ENCODE measurements around the gene ZNF317.

Gene ZNF317

DNA sequence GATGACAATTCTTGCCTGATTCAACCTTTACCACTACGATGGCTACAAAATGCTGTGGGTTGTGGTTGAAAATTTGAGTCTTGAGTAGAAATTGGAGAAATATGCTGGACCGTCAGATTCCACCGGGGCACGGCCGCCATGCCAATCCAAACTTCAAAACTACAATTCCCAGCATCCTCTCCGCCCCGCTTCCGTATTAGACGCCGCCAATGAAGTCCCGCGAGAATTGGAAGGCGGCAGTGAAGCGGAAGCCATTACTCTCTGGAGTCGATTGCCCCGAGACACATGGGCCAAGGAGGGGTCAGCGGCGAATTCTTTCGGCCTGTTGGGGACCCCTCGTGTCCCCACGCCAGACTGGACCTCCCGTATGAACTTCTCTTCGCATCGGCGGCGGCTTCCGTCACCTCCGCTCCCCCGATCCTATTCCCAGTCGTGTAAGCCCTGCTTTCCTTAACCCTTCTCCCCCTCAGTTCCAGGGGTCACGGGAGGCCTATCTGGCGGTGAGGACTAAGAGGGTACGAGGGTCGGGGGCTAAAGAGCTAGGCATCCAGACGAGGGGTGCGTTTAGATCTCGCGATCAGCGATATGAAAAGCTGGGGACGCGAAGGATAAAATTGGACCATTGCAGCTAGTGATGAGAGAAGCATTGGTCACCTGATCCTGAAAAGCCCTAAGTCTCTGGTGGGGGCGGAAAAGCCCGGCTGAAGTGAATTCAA lies at the start of gene ZNF317:
Gene ZNF317 (plus strand): TSS at position 239 of the 716 bp plus-strand sequence. CDS start 15,620 bp downstream, outside the sequence.
- DNase-seq = peak; percentile 83

DNA sequence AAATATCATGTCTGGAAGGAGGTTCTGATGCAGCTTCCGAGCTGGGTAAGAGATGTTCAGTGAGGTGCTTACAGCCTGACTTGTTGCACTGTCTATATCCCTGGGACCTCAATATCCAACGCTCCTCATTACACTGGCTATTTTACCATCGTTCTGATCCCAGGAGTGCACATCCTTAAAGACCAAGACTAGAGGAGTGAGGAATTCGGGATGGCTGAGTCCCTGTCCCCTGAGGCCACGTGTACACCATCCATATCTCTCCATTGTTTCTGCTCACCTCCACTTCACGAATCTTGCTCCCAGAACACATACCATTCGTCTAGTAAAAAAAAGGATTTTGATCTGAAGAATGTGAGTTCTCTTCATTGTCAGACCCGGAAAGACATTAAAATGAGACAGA lies 32.8 kb upstream of the ZNF317 start, which contains the start of gene OR7G2:
Gene OR7G2 (minus strand): TSS at position 101 of the 400 bp plus-strand sequence. CDS start 4,232 bp downstream, outside the sequence.
- DNase-seq = no peak

DNA sequence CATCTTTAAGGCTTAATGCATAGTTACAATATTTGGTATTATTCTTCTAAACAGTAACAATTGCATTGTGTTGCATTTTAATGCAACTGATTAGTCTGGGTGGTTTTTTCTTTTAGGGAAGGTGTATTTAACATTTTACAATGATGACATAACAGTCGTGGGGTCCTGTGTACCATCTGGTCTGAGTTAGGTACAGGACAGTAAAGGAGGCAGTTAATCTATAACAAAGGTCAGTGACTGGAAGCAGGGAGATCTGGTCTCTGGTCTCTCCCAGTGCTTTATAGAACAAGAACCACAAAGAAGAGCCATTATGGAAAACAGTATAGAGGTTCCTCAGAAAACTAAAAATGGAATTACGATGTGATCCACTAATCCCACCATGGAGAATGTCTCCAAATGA lies 30.2 kb upstream of the ZNF317 start:
- no peak for DNase-seq

GRCh38 chr19:9115307-9115813 lies 24.8 kb upstream of the ZNF317 start, which contains the start of gene OR7G1:
OR7G1 (minus strand) TSS chr19:9115763; CDS start chr19:9115763, 0 bp downstream.
- DNase-seq = no peak

DNA sequence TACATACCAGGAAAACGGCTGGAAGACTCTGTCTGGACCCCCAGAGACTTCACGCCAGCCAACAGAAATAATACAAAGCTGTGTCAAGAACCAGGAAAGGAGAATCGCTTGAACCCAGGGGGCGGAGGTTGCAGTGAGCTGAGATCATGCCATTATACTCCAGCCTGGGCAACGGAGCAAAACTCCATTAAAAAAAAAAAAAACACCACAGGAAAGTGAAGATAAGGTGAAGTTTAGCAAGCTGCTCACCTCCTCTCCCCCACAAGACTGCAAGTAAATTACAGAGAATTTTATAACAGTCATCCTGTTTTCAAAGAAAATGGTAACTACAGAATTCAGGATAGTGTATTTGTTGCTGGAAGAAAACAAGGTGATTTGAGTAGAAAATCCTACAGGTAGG lies 23.6 kb upstream of the ZNF317 start:
- DNase-seq = no peak

DNA sequence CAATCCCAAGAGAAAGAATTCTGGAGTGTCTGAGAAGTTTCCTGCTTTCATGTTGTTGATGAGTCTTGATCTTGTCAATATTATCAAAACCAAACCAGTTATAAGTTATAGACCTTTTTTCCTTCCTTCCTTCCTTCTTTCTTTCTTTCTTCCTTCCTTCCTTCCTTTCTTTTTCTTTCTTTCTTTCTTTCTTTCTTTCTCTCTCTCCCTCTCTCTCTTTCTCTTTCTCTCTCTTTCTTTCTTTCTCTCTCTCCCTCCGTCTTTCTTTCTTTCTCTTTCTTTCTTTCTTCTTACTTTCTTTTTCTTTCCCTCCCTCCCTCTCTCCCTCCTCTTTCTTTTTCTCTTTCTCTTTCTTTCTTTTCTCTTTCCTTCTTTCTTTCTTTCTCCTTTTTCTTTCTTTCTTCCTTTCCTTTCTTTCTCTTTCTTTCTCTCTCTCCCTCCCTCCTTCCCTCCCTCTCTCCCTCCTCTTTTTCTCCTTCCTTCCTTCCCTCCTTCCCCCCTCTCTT lies 13.2 kb upstream of the ZNF317 start, which contains the start of gene OR7G3:
Gene OR7G3 (minus strand): TSS at position 51 of the 506 bp plus-strand sequence. CDS start 0 bp downstream, at position 51.
- DNase-seq = no peak

DNA sequence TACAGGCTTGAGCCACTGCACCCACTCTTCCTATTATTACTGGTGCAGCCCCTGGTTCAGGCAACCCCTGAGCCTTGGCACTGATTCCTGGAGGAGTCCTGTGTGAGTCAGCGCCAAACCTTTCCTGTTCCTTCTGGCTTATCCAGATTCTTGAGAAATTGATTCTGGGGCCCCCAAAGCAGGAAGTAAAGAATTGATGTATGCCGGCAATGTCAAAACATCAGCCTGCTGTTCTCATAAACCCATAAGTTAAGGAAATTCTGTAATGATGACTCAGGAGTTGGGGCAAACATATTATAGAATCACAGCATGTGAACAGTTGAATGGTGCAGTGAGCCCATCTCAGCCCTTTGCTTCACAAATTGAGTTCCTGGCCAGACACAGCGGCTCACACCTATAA lies 12.0 kb upstream of the ZNF317 start:
- DNase-seq = no peak

DNA sequence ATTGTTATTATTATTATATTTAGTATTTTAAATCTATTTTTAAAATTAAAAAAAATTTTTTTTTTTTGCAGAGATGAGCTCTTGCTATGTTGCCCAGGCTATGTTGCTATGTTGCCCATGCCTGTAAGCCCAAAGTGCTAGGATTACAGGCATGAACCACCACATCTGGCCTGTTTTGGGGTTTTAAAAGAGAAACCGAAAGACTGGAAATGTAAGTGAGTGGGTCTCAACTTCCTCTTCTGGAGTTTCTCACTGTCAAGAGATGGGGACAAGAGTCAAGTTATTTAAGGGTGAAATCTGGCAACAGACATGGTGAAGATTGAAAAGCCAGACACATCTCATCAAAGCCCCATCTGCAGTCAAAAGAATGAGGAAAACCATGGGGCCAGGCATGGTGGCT lies 9.2 kb upstream of the ZNF317 start:
- DNase-seq = no peak

DNA sequence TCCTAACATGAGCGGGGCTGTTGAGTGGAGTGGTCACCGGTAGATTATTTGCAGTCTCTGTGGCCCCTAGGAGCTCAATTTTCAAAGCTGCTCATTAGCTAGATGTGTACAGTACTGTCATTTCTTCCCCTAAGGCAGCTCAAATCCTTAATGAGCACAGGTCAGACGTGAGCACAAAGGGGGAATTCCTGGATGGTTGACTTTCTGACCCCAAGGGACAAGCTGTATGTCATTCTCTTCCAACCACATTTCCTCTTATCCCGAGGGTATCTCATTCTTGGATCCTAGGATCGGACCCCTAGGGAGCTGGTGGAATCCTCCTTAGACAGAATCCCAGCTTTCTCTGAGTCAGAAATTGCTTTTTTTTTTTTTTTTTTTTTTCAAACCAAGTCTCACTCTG lies 7.8 kb upstream of the ZNF317 start:
- DNase-seq = no peak

GRCh38 chr19:9139609-9140158 lies 513 bp upstream of the ZNF317 start:
- DNase-seq = no peak

- no peak for DNase-seq
Observed at GRCh38 chr19:9144920-9145319, 4.7 kb downstream of the ZNF317 start.

DNA sequence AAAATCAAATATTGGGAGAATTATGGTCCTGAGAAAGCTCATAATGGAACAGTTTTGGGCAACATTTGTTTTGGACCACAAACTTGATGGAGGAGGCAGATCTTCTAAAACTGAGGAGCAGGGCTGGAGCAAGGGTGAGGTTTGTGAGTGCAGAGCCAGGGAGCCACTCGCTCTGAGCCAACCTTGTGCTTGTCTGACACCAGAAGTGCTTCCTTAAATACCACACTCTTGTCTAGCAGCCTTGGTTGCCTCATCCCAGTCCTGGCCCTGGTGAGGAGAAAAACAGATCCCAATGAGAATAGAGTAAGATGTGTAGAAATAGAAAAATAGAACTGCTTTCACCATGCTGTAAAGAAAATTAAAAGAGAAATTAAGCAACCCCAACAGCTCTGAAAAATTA lies 6.7 kb downstream of the ZNF317 start:
- no peak for DNase-seq

- DNase-seq = no peak
Observed at GRCh38 chr19:9148697-9149096, 8.5 kb downstream of the ZNF317 start.

- no peak for DNase-seq
Observed at GRCh38 chr19:9149997-9150396, 9.8 kb downstream of the ZNF317 start.

DNA sequence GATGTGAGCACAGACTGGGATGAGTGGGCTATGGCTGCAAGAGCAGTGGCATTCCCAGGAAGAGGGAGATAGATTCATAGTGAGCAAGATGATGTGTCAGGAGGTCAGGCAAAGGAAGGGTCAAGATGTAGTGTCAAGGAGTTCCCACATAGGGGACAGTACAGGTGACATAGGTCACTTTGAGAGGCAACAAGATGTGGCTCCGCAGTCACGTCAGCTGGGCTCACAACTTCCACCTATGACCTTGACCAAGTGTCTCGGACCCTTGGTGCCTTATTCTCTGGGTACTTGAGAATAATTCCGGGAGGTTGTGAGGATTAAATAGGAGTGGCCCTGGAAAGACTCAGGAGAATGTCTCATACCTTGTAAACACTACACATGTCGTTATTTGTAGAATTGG lies 10.5 kb downstream of the ZNF317 start:
- no peak for DNase-seq

- no peak for DNase-seq
Observed at GRCh38 chr19:9151367-9151766, 11.2 kb downstream of the ZNF317 start.

DNA sequence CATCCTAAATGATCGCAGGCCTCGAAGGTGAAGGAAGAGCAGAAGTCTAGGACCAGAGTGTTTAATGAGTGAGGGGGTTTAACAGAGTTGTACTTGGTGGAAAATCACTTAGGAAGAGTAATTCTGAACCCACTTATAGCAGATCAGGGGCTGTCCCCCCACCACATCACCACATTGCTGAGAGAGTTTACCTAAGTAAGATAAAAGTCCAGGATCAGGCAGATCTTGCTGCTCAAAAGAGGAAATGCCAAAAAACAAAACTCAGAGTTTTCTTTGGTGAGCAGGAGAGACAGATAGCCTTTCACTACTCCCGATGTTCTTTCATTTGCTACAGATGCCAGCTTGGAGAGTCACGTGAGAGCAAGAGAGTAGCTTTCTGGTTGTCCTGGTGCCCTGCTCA lies 15.4 kb downstream of the ZNF317 start:
- DNase-seq = no peak

DNA sequence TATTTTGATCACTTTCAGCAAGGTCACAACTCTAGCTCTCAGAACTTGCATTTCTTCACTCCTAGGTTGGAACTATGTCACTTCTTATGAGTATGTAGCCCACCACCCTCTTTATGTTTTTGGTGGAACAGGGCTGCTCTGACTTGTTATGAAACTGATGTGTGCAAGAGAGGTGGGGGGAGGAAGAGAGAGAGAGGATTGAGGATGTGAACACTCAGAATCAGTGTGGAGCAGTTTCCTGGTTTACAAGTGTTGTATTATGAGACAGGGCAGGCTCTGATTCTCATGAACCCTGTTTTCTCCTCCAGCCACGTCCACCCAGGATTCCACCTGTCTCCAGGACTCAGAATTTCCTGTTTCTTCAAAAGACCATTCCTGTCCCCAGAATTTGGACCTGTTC lies 16.1 kb downstream of the ZNF317 start:
- no peak for DNase-seq

DNA sequence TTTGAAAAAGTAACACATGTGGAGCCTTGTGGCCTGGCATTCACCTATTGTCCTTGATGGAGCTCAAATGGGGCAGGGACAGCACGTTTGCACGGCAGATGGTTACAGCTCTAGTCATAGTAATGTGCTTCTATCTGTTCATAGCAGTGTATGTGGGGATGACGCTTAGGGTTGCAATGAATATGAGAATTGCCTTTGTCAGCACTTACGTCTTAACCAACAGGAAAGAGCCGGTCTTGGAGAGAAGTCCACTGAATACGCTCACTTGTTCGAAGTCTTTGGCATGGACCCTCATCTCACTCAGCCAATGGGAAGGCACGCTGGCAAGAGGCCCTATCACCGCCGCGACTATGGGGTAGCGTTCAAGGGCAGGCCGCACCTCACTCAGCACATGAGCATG lies 19.7 kb downstream of the ZNF317 start:
- no peak for DNase-seq

- DNase-seq = no peak
Observed at GRCh38 chr19:9161427-9161826, 21.2 kb downstream of the ZNF317 start.

DNA sequence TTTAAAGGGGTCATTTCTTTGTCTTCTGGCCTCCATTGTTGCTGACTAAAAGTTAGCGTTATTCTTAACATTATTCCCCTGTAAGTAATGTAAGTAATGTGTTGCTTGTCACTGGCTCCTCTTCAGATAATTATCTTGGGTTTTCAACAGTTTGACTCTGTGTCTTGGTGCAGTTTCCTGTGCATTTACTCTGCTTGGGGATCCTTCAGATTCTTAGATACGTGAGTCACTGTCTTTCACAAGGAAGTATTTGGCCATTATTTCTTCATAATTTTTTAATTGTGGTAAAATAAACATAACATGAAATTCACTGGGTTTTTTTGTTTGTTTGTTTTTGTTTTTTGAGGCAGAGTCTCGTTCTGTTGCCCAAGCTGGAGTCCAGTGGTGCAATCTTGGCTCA lies 25.1 kb downstream of the ZNF317 start:
- no peak for DNase-seq

GRCh38 chr19:9166846-9167245 lies 26.6 kb downstream of the ZNF317 start:
- DNase-seq = no peak

GRCh38 chr19:9171393-9171991 lies 31.3 kb downstream of the ZNF317 start:
- DNase-seq = no peak

DNA sequence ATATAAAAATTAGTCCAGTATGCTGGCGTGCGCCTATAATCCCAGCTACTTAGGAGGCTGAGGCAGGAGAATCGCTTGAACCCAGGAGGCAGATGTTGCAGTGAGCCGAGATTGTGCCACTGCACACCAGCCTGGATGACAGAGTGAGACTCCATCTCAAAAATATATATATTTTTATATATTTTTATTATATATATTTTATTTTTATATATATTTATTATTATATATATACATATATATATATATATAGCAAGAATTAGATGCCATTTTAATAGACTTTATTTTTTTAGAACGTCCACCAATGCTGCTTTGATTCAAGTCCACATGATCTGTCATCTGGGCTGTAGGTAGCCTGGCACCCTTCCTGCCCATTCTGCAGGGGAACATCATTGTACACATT lies 35.1 kb downstream of the ZNF317 start:
- no peak for DNase-seq

All from amniotic stem cell (primary cell).